Activated CD8-positive, alpha-beta memory T cell treated with anti-CD3 and anti-CD28 coated beads for 48 hours (primary cell): ENCODE results near the gene SNX32.
A peak's percentile ranks its signal among the peaks of the same experiment; 100 is the strongest.

Experiments
- DNase-seq, 3 experiments: peaks; one replicate each; pipeline ENCODE4 v3.0.0-alpha.2; 2020; ENCODE audit warnings: low read depth in 2 of 3, low spot score in 2 of 3

SNX32 gene

GRCh38 chr11:65796726-65797601 is 36.8 kb upstream of the SNX32 start:
- no peak for DNase-seq

DNA sequence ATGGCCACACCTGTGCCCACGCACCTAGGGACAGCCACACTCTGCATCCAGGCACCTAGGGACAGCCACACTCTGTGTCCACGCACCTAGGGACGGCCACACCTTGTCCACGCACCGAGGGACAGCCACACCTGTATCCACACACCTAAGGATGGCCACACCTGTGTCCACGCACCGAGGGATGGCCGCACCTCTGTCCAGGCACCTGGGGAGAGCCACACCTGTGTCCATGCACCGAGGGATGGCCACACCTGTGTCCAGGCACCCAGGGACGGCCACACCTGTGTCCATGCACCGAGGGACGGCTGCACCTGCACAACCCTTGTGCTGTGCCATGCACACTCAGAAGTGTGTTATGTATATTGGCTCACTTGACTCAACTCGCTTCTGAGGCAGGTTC is 36.1 kb upstream of the SNX32 start:
- no peak for DNase-seq

GRCh38 chr11:65798882-65799281 is 34.9 kb upstream of the SNX32 start:
- no peak for DNase-seq

- DNase-seq, result no peak
These were observed 32.4 kb upstream of the SNX32 start for GRCh38 chr11:65801153-65801987.

- no peak for DNase-seq
These were observed 30.9 kb upstream of the SNX32 start for GRCh38 chr11:65802841-65803240.

DNA sequence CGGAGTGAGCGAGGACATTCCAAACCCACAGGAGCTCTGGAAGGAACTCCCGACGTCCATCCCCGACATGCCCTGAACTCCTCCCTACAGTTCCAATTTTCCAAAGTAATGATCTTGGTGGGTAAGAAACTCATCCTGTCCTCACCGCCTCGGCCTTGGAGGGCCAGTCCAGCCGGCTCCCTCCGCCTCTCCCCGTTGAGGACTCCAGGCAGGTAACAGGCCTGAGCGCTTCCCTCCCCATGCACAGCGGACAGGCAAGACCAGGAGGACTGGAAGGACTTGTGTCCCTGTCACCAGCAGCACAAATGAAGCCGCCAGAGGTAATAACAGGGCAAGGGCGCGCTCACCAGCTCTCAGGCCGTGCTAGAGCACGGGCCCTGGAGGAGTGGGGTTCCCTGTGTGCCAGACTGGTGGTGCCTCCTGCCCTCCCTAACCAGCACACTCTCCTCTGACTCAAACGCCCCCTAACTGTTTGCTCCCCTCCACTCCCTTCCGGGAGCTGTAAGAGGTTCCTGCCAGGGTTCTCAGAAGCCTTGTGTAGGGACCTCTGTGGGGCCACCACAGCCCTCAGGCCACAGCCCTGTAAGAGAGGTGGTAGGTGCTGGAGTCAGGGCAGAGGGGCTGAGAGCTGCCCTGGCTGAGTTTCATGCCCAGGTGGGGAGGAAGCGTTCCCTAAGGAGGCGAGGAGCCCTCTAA is 29.8 kb upstream of the SNX32 start:
- no peak for DNase-seq

DNA sequence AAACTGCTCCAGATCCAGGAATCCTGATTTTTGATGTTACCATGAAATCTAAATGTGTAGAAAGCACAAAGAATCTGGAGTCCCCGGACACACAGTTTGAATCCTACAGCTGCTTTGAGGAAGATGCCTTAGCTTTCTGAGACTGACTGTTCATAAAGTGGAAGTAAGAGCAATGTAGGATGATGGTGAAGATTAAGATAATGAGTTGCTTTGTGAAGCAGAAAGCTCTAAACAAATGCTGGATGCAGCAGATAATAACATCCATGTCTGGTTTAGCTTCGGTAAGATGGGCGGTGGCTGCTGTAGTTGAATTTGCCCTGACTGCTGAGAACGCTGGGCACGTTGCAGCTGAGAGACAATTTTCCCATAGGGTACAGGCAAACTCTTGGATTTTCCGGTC is 26.8 kb upstream of the SNX32 start:
- DNase-seq, result no peak

GRCh38 chr11:65808744-65809341 is 24.9 kb upstream of the SNX32 start:
- no peak for DNase-seq

DNA sequence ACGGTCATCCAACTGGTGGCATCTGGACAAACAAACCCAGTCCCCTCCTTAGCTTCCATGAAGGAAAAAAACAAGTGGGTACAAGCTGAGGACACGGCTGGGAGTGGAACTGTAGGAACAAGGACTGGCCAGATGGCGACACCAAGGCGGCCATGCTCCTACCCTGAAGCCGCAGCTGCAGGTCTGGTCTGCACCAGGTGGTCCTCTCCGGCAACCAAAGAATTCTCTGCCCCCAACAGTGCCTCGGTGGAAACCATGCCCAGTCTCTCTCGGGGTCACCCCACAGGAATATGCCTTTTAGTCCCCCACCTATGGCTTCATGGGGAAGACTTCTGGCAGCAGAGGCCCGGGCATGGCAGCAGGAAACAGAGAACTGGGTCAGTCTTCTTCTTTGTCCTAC is 24.3 kb upstream of the SNX32 start:
- DNase-seq, result no peak

DNA sequence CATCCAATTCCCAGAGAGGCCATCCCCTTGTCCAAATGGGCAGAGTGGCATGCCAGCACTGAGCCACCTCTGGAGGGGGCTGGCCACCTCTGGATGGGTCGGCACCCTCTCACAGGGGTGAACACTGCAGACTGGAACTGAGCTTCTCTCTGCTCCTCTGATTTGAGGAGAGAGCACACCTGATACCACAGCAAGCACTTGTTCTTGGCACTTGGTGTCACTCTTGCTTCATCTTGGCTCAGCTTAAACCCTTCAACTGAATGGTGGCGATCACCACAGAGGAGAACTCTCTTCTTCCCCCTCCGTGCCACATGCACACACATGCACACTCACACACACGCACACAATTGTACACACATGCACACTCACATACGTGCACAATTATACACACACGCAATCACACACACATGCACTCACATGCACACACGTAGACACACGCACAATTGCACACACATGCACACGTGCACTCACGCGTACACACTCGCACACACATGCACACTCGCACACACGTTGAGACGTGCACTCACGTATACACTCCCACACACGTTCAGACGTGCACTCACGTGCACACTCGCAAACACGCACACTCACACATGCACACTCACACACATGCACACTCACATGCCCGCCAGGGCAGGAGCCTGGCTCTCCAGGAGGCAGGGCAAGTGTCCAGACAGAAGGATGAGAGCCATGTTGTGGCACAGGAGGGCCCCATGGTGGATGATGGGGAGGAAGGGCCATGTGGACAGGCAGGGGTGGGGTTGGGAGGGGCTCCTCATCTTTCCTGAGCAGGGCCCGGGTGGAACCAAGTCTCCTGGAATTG is 23.5 kb upstream of the SNX32 start:
- no peak for DNase-seq

- DNase-seq, result no peak
These were observed 21.8 kb upstream of the SNX32 start for GRCh38 chr11:65811764-65812475.

- DNase-seq, result no peak
These were observed 19.4 kb upstream of the SNX32 start for GRCh38 chr11:65814131-65814985.

GRCh38 chr11:65814986-65815565 is 18.7 kb upstream of the SNX32 start:
- no peak for DNase-seq

DNA sequence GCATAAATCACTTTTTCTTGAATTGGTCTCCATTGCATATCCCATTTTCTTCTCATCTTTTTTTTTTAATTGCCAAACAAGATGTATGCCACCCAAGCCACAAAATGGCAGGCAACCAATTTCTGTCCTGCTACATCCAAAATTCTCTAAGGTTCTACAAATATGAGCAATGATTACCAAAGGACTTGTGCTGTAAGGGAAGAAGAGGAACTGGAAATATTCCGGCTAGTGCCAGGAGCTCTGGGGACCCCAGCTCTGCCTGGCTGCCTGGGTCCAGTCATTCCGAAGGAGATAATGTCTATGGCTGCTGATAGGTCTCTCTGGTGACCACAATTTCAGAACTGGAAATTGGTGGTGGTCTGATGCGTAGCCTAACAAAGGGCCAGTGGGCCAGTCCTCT is 17.1 kb upstream of the SNX32 start:
- no peak for DNase-seq

- DNase-seq, result no peak
These were observed 16.4 kb upstream of the SNX32 start for GRCh38 chr11:65817312-65817834.

GRCh38 chr11:65817835-65818680 is 15.7 kb upstream of the SNX32 start:
- DNase-seq, result peak; percentile 85 to 98 (median 97)

DNA sequence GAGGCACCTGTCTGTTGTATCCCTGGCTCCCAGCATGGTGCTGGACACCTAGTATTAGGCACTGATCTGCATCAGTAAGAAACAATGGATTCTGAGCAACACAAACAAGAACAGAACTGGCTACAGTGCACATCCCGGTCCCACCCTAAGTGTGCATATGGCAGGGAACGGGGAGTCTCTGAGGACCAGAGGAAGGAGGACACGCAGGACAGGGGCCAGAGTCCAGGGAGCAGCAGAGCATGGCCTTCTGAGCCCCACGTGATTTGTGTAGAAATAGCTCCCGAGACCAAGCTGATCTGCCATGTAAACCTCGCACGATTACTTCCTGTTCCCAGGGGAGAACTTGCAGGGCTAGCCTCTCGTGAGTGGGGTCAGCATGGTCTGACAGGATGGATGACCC is 12.7 kb upstream of the SNX32 start:
- DNase-seq, result no peak
